Measurements from ENCODE around the gene PNPLA7. TPM values are rescaled to one million over a fixed set of nuclear protein-coding genes. Genes with fewer than 3 reads are reported as not detected.

Gene PNPLA7
- total and polyA plus RNA-seq, 10 of the 15 experiments (the other 5 are each of a cell fraction or from before 2014, with no cell fraction given), result 0.04 to 0.85 (median 0.19) TPM; not detected in 1

DNA sequence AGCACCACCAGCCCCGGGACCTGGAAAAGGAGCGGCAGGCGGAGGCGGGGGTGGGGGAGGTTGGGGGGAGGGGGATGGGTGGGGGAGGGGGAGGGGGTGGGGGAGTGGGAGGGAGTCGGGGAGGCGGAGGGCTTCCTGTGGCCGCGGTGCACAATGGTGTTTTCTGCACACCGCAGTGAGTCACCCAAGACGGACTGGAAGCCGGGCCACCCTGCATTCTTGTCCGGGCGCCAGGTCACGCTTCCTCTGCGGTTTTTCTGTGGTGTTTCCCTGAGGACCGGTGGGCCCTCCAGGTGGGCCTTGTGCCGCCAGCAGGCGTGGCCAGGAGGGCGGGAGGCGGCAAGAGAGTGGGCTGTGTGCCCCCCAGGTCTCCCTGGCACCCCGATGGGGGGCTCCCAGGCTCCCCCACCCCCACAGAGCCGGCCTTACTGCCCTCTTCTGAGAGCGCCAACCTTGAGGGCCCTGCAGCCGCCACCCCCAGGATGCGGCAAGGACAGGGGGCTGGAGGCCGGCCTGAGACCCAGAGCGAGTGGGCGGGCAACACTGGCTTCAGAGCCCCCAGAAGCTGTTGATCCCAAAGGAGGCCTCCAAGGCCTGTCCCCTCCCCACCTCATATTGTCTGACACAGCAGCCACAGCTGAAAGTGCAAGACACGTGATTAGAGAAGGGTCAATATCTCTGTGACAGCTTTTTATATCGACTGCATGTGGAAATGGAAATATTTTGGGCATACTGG is 138.4 kb downstream of the PNPLA7 start (continued):
- TF ChIP-seq NR2F1 (conservative IDR thresholded peaks at IDR 0.05), result peak; percentile 78
- peak; percentile 96 for TF ChIP-seq RUNX3 (IDR thresholded peaks at IDR 0.05; ENCODE audit: low read length)
- peak; percentile 53 for TF ChIP-seq BCL3 (IDR thresholded peaks at IDR 0.05; ENCODE audit: borderline replicate concordance, insufficient read depth, low read depth, low read length, poor library complexity, severe bottlenecking)
- TF ChIP-seq ZNF687 (IDR thresholded peaks at IDR 0.05), result 0 out of 2 replicates have a peak, but pooled peaks have one; percentile 30
- no peak for TF ChIP-seq NKRF (conservative IDR thresholded peaks at IDR 0.05)
- no peak for TF ChIP-seq RBBP5 (conservative IDR thresholded peaks at IDR 0.05)
- no peak for TF ChIP-seq SMARCA5 (IDR thresholded peaks at IDR 0.05)
- TF ChIP-seq BHLHE40 (IDR thresholded peaks at IDR 0.05; ENCODE audit: borderline replicate concordance in 1 of 2, low read depth in 2 of 2, low read length in 1 of 2), result peak; percentile 94 to 97
- TF ChIP-seq, protein P1, sequence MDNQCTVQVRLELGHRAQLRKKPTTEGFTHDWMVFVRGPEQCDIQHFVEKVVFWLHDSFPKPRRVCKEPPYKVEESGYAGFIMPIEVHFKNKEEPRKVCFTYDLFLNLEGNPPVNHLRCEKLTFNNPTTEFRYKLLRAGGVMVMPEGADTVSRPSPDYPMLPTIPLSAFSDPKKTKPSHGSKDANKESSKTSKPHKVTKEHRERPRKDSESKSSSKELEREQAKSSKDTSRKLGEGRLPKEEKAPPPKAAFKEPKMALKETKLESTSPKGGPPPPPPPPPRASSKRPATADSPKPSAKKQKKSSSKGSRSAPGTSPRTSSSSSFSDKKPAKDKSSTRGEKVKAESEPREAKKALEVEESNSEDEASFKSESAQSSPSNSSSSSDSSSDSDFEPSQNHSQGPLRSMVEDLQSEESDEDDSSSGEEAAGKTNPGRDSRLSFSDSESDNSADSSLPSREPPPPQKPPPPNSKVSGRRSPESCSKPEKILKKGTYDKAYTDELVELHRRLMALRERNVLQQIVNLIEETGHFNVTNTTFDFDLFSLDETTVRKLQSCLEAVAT (IDR thresholded peaks at IDR 0.05), result 0 out of 2 replicates have a peak, but pooled peaks have one; percentile 42
- peak; percentile 54 for TF ChIP-seq MTA2 (IDR thresholded peaks at IDR 0.05; ENCODE audit: low read depth)
- TF ChIP-seq, protein P2, sequence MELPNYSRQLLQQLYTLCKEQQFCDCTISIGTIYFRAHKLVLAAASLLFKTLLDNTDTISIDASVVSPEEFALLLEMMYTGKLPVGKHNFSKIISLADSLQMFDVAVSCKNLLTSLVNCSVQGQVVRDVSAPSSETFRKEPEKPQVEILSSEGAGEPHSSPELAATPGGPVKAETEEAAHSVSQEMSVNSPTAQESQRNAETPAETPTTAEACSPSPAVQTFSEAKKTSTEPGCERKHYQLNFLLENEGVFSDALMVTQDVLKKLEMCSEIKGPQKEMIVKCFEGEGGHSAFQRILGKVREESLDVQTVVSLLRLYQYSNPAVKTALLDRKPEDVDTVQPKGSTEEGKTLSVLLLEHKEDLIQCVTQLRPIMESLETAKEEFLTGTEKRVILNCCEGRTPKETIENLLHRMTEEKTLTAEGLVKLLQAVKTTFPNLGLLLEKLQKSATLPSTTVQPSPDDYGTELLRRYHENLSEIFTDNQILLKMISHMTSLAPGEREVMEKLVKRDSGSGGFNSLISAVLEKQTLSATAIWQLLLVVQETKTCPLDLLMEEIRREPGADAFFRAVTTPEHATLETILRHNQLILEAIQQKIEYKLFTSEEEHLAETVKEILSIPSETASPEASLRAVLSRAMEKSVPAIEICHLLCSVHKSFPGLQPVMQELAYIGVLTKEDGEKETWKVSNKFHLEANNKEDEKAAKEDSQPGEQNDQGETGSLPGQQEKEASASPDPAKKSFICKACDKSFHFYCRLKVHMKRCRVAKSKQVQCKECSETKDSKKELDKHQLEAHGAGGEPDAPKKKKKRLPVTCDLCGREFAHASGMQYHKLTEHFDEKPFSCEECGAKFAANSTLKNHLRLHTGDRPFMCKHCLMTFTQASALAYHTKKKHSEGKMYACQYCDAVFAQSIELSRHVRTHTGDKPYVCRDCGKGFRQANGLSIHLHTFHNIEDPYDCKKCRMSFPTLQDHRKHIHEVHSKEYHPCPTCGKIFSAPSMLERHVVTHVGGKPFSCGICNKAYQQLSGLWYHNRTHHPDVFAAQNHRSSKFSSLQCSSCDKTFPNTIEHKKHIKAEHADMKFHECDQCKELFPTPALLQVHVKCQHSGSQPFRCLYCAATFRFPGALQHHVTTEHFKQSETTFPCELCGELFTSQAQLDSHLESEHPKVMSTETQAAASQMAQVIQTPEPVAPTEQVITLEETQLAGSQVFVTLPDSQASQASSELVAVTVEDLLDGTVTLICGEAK (IDR thresholded peaks at IDR 0.05; ENCODE audit: borderline replicate concordance), result no peak
- no peak for TF ChIP-seq CEBPB (IDR thresholded peaks at IDR 0.05; ENCODE audit: borderline replicate concordance in 1 of 2, low read depth in 2 of 2, low read length in 2 of 2)
- peak; percentile 57 for TF ChIP-seq MEF2B (IDR thresholded peaks at IDR 0.05; ENCODE audit: partially characterized antibody, poor library complexity, severe bottlenecking)
- TF ChIP-seq EP300 (IDR thresholded peaks at IDR 0.05; ENCODE audit: borderline replicate concordance in 1 of 2, control insufficient read depth in 1 of 2, low read depth in 2 of 2, low read length in 2 of 2), result peak in 1 of 2 experiments; percentile 12; a peak in 1 of 4 replicates

Measured in GM12878 (cell line).